Hepatocyte (in vitro differentiated cells): ENCODE measurements around the gene LIPC. TPM values are rescaled to one million over a fixed set of nuclear protein-coding genes. Genes with fewer than 3 reads are reported as not detected.

Source experiments
- DNase-seq: peaks from one replicate; pipeline ENCODE4 v3.0.0-alpha.2; 2016; ENCODE audit warnings: low spot score
- H2AFZ ChIP-seq: fragments of 200-600 bp; sonication (generic); 2 replicates; pipeline ENCODE4 v1.6.0; 2016; ENCODE audit warnings: antibody characterized with exemption, mild to moderate bottlenecking
- H3K27ac ChIP-seq: fragments of 200-600 bp; sonication (generic); 2 replicates; pipeline ENCODE4 v1.5.1; 2016; ENCODE audit warnings: mild to moderate bottlenecking
- H3K27me3 ChIP-seq: fragments of 200-600 bp; sonication (generic); 2 replicates; pipeline ENCODE4 v1.6.1; 2016
- H3K36me3 ChIP-seq: fragments of 200-600 bp; sonication (generic); replicated peaks from 2 replicates; pipeline ENCODE4 v1.5.1; 2016; ENCODE audit warnings: low read depth; ENCODE audit not compliant: insufficient read depth
- H3K4me1 ChIP-seq: fragments of 200-600 bp; sonication (generic); 2 replicates; pipeline ENCODE4 v1.5.1; 2016; ENCODE audit warnings: mild to moderate bottlenecking, moderate library complexity; ENCODE audit not compliant: insufficient read depth
- H3K4me2 ChIP-seq: fragments of 200-600 bp; sonication (generic); 2 replicates; pipeline ENCODE4 v1.6.0; 2016
- H3K4me3 ChIP-seq: fragments of 200-600 bp; sonication (generic); 2 replicates; pipeline ENCODE4 v1.5.1; 2016; ENCODE audit warnings: mild to moderate bottlenecking
- H3K79me2 ChIP-seq: fragments of 200-600 bp; sonication (generic); 2 replicates; pipeline ENCODE4 v1.6.0; 2017; ENCODE audit warnings: mild to moderate bottlenecking
- H3K9me2 ChIP-seq: fragments of 200-600 bp; sonication (generic); replicated peaks from 2 replicates; pipeline ENCODE4 v1.6.0; 2017; ENCODE audit warnings: mild to moderate bottlenecking; ENCODE audit not compliant: insufficient read depth
- H3K9me3 ChIP-seq: fragments of 200-600 bp; sonication (generic); 2 replicates; pipeline ENCODE4 v1.5.1; 2016; ENCODE audit warnings: low read depth, mild to moderate bottlenecking
- H4K20me1 ChIP-seq: fragments of 200-600 bp; sonication (generic); 2 replicates; pipeline ENCODE4 v1.6.0; 2016; ENCODE audit warnings: mild to moderate bottlenecking; ENCODE audit not compliant: insufficient read depth, poor library complexity, severe bottlenecking
- EZH2 ChIP-seq: fragments of 200-600 bp; sonication (generic); IDR thresholded peaks from 2 replicates; pipeline ENCODE4 v1.6.1; 2016; ENCODE audit warnings: antibody characterized with exemption, mild to moderate bottlenecking, borderline replicate concordance
- EZH2phosphoT487 ChIP-seq: fragments of 200-600 bp; sonication (generic); IDR thresholded peaks from one replicate; pipeline ENCODE4 v1.6.1; 2018; ENCODE audit warnings: antibody characterized with exemption, mild to moderate bottlenecking, low read depth, moderate library complexity; ENCODE audit not compliant: unreplicated experiment, severe bottlenecking
- WGBS: methylation state at CpG from one replicate; pipeline ENCODE4 v1.1.6; 2016; ENCODE audit warnings: low lambda C conversion rate; ENCODE audit errors: missing lambda C conversion rate; 5-methylcytosine and 5-hydroxymethylcytosine counted together
- polyA plus RNA-seq: library from polyadenylated mRNA; unstranded; fragments of >200 nt; fragmentation: Nextera tagmentation; extraction: Ambion mirVana; gene quantifications from 2 replicates; pipeline ENCODE4 v1.2.1, GENCODE V29; 2016
- total RNA-seq: library from RNA; depleted of rRNA; stranded (reverse); fragments of >200 nt; gene quantifications from 2 replicates; pipeline ENCODE4 v1.2.3, GENCODE V29; 2014
- TF ChIP-seq, protein P1 (sequence below): fragments of 200-600 bp; sonication (generic); IDR thresholded peaks from 2 replicates; pipeline ENCODE4 v1.5.1; 2016; ENCODE audit warnings: antibody characterized with exemption, mild to moderate bottlenecking; ENCODE audit not compliant: poor library complexity

LIPC gene
- total and polyA plus RNA-seq, 2 experiments from 2014 or later = 37.0 to 64.8 TPM

DNA sequence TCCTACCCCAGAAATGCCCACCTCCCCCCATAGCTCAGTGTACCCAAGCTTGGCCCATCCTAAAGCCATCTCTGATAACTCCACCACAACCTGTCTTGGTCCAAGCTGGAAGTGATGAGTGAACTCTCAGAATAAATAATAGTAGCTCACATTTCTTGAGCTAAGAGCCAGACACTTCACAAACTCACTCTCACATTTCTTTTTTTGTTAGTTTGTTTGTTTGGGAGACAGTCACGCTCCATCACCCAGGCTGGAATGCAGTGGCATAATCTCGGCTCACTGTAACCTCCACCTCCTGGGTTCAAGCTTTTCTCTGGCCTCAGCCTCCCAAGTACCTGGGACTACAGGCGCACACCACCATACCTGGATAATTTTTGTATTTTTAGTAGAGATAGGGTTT, 46.2 kb downstream of the LIPC start:
- no peak overlapping the region for H3K27ac ChIP-seq
- H2AFZ ChIP-seq = no peak overlapping the region
- H3K9me2 ChIP-seq = no peaks in the 10 kb centered on the region
- H3K4me2 ChIP-seq = no peak overlapping the region
- no peaks in the 10 kb centered on the region for H3K9me3 ChIP-seq
- peaks cover 20% of the 10 kb centered on the region for H3K4me1 ChIP-seq
- TF ChIP-seq, protein P1, sequence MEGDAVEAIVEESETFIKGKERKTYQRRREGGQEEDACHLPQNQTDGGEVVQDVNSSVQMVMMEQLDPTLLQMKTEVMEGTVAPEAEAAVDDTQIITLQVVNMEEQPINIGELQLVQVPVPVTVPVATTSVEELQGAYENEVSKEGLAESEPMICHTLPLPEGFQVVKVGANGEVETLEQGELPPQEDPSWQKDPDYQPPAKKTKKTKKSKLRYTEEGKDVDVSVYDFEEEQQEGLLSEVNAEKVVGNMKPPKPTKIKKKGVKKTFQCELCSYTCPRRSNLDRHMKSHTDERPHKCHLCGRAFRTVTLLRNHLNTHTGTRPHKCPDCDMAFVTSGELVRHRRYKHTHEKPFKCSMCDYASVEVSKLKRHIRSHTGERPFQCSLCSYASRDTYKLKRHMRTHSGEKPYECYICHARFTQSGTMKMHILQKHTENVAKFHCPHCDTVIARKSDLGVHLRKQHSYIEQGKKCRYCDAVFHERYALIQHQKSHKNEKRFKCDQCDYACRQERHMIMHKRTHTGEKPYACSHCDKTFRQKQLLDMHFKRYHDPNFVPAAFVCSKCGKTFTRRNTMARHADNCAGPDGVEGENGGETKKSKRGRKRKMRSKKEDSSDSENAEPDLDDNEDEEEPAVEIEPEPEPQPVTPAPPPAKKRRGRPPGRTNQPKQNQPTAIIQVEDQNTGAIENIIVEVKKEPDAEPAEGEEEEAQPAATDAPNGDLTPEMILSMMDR = no peak
- TF ChIP-seq EZH2 = no peak
- TF ChIP-seq EZH2phosphoT487 = no peak
- WGBS = 96% methylated on average over 3 of the region's 3 CpGs
- DNase-seq = no peak
- no peaks in the 10 kb centered on the region for H4K20me1 ChIP-seq
- H3K4me3 ChIP-seq = no peak overlapping the region
- H3K79me2 ChIP-seq = no peaks in the 10 kb centered on the region
- H3K27me3 ChIP-seq = no peaks in the 10 kb centered on the region
- H3K36me3 ChIP-seq = no peaks in the 10 kb centered on the region

GRCh38 chr15:58478579-58478978, 46.8 kb downstream of the LIPC start:
- Histone ChIP-seq H3K4me2 (no peak overlapping the region), H3K79me2 (no peaks in the 10 kb centered on the region), H2AFZ (no peak overlapping the region), H3K9me3 (no peaks in the 10 kb centered on the region), H3K9me2 (no peaks in the 10 kb centered on the region), H3K36me3 (no peaks in the 10 kb centered on the region), H3K4me3 (no peak overlapping the region), H3K27me3 (no peaks in the 10 kb centered on the region), H4K20me1 (no peaks in the 10 kb centered on the region), H3K27ac (no peak overlapping the region), H3K4me1 (peaks cover 15% of the 10 kb centered on the region)
- 94% methylated on average over 3 of the region's 3 CpGs for WGBS
- DNase-seq = no peak
- TF ChIP-seq, protein P1 = no peak
- no peak for TF ChIP-seq EZH2phosphoT487
- no peak for TF ChIP-seq EZH2

DNA sequence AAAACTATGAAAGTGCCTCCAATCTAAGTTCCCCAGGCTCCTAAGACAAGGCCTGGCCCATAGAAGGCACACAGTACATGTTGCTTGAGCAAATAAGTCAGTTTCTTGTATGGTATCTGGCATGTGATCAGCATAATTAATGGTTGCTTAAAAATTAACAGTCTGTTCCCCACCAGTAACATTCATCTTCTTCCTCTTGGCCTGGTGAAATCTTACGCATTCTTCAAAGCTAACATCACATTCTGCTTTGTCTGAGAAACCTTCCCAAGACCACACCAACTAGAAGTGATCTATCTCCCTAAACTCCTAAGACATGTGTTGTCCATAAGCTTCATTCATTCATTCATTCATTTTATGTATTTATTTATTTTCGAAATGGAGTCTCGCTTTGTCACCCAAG, 48.1 kb downstream of the LIPC start:
- 95% methylated on average over 3 of the region's 3 CpGs for WGBS
- H4K20me1 ChIP-seq = no peaks in the 10 kb centered on the region
- TF ChIP-seq, protein P1 = no peak
- no peak for TF ChIP-seq EZH2
- no peak for TF ChIP-seq EZH2phosphoT487

GRCh38 chr15:58483376-58483775, 51.6 kb downstream of the LIPC start:
- no peaks in the 10 kb centered on the region for H3K36me3 ChIP-seq
- no peaks in the 10 kb centered on the region for H3K9me2 ChIP-seq
- 72% methylated on average over 3 of the region's 3 CpGs for WGBS
- no peak overlapping the region for H3K4me2 ChIP-seq
- no peak overlapping the region for H3K4me3 ChIP-seq
- no peak overlapping the region for H2AFZ ChIP-seq
- no peaks in the 10 kb centered on the region for H3K4me1 ChIP-seq
- no peak for DNase-seq
- H3K79me2 ChIP-seq = no peaks in the 10 kb centered on the region
- TF ChIP-seq EZH2phosphoT487 (no peak), EZH2 (no peak)
- TF ChIP-seq, protein P1 = no peak
- no peak overlapping the region for H3K27ac ChIP-seq
- no peaks in the 10 kb centered on the region for H3K27me3 ChIP-seq
- H3K9me3 ChIP-seq = no peaks in the 10 kb centered on the region
- no peaks in the 10 kb centered on the region for H4K20me1 ChIP-seq

More for the DNA sequence above, 48.1 kb downstream of the LIPC start:
- Histone ChIP-seq H3K79me2 (no peaks in the 10 kb centered on the region), H3K4me1 (peaks cover 14% of the 10 kb centered on the region), H3K36me3 (no peaks in the 10 kb centered on the region), H3K27ac (no peak overlapping the region), H3K27me3 (no peaks in the 10 kb centered on the region), H3K9me2 (no peaks in the 10 kb centered on the region), H3K4me3 (no peak overlapping the region), H3K9me3 (no peaks in the 10 kb centered on the region), H3K4me2 (no peak overlapping the region), H2AFZ (no peak overlapping the region)
- no peak for DNase-seq
